Middle frontal gyrus (tissue), 1 donor: ENCODE results near the gene PLEKHH1.

Experiments
- DNase-seq: peaks from one replicate; pipeline ENCODE4 v3.0.0-alpha.2; 2015; ENCODE audit warnings: low spot score; ENCODE audit errors: extremely low spot score

Gene PLEKHH1

GRCh38 chr14:67532998-67533753 lies at the start of gene PLEKHH1:
PLEKHH1 (plus strand) TSS chr14:67533290; CDS start chr14:67541868, 8,578 bp downstream.
- DNase-seq, result peak; percentile 89

GRCh38 chr14:67483579-67484285 lies 49.4 kb upstream of the PLEKHH1 start:
- DNase-seq, result no peak

- DNase-seq, result no peak
Observed at GRCh38 chr14:67485501-67486095, 47.5 kb upstream of the PLEKHH1 start.

GRCh38 chr14:67486890-67487289 lies 46.2 kb upstream of the PLEKHH1 start:
- no peak for DNase-seq

GRCh38 chr14:67487332-67487731 lies 45.8 kb upstream of the PLEKHH1 start:
- DNase-seq, result no peak

- no peak for DNase-seq
Observed at GRCh38 chr14:67487937-67488893, 44.9 kb upstream of the PLEKHH1 start, which contains the start of gene TMEM229B. TMEM229B (minus strand) TSS chr14:67488721; CDS start chr14:67473923, 14,798 bp downstream.

GRCh38 chr14:67490196-67490595 lies 42.9 kb upstream of the PLEKHH1 start:
- DNase-seq, result no peak

GRCh38 chr14:67491285-67491684 lies 41.8 kb upstream of the PLEKHH1 start:
- DNase-seq, result no peak

- no peak for DNase-seq
Observed at GRCh38 chr14:67491741-67492507, 41.2 kb upstream of the PLEKHH1 start.

- no peak for DNase-seq
Observed at GRCh38 chr14:67492538-67492937, 40.6 kb upstream of the PLEKHH1 start.

- DNase-seq, result no peak
Observed at GRCh38 chr14:67493092-67493717, 39.9 kb upstream of the PLEKHH1 start.

- no peak for DNase-seq
Observed at GRCh38 chr14:67495827-67496226, 37.3 kb upstream of the PLEKHH1 start.

GRCh38 chr14:67497216-67497615 lies 35.9 kb upstream of the PLEKHH1 start:
- DNase-seq, result no peak

- no peak for DNase-seq
Observed at GRCh38 chr14:67497716-67498115, 35.4 kb upstream of the PLEKHH1 start.

GRCh38 chr14:67500981-67501380 lies 32.1 kb upstream of the PLEKHH1 start:
- no peak for DNase-seq

- DNase-seq, result no peak
Observed at GRCh38 chr14:67501670-67502069, 31.4 kb upstream of the PLEKHH1 start.

GRCh38 chr14:67502867-67503266 lies 30.2 kb upstream of the PLEKHH1 start:
- no peak for DNase-seq

GRCh38 chr14:67503331-67503730 lies 29.8 kb upstream of the PLEKHH1 start:
- DNase-seq, result no peak

- DNase-seq, result no peak
Observed at GRCh38 chr14:67505254-67505653, 27.8 kb upstream of the PLEKHH1 start.

GRCh38 chr14:67508956-67509355 lies 24.1 kb upstream of the PLEKHH1 start:
- DNase-seq, result no peak
